A549 (cell line): ENCODE data around the gene EVX1.

ENCODE experiments used
- BHLHE40 ChIP-seq: IDR thresholded peaks from 2 replicates; pipeline ENCODE4 v1.6.1; 2012; ENCODE audit warnings: low read depth, low read length, inconsistent platforms
- POLR2A ChIP-seq: IDR thresholded peaks from 2 replicates; pipeline ENCODE4 v1.6.1; 2012; ENCODE audit warnings: mild to moderate bottlenecking, low read length
- RCOR1 ChIP-seq: fragments of 150-350 bp; IDR thresholded peaks from 2 replicates; pipeline ENCODE4 v1.6.1; 2014; ENCODE audit warnings: antibody characterized with exemption, low read length, low read depth
- RFX5 ChIP-seq: fragments of 450-650 bp; IDR thresholded peaks from 2 replicates; pipeline ENCODE4 v1.7.1; 2014; ENCODE audit warnings: antibody characterized with exemption, mild to moderate bottlenecking, moderate library complexity
- ZC3H11A ChIP-seq: fragments of 450-650 bp; IDR thresholded peaks from 2 replicates; pipeline ENCODE4 v1.6.1; 2014; ENCODE audit warnings: antibody characterized with exemption, mild to moderate bottlenecking
- TF ChIP-seq, protein P1 (sequence below): fragments of >200 bp; sonication (Bioruptor Twin); formaldehyde crosslinking; IDR thresholded peaks from 3 replicates; pipeline ENCODE4 v1.5.1; 2016
- TF ChIP-seq, protein P2 (sequence below): fragments of 250-450 bp; sonication (Bioruptor Pico); IDR thresholded peaks from 2 replicates; pipeline ENCODE4 v1.5.0; 2021; ENCODE audit warnings: mild to moderate bottlenecking, moderate library complexity, borderline replicate concordance

DNA sequence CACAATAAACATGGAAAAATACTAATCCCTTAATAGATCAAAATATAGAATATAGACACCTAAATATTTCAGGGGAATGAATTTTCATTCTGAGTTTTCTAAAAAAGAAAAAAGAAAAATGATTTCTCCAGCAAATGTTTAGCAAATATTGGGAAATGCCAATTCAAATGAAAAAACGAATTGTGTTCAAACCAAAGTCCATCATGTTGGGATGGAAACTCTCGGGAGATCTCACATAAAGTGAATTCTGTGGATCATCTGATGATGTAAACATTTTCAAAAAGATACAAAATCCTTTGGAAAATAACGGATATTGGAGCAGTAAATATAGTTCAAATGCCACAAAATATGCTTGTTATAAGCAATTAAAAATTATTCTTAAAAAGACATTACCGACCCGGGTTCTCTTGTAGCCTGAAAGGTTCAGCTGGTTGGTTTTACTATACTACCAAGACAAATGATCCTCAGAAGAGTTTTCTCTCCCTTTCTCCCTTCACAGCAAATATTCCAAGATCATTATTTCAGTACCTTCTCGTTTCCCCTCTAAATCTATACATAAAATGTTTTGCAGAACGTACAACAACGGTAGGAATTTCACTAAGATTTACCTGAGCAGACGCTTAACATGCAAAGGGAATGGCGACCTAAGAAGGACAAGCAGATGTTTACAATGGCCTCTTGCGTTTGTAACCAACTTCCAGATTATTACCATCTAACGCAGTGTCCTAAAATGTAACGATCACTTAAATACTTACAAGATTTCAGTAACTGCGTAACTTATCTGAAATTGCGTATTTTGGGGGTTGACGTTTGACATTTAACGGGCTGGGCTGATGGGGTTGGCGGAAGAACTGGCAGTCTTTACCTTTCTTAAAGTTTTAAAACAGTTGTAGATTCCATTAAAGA, 45.2 kb upstream of the EVX1 start:
- TF ChIP-seq, protein P1, sequence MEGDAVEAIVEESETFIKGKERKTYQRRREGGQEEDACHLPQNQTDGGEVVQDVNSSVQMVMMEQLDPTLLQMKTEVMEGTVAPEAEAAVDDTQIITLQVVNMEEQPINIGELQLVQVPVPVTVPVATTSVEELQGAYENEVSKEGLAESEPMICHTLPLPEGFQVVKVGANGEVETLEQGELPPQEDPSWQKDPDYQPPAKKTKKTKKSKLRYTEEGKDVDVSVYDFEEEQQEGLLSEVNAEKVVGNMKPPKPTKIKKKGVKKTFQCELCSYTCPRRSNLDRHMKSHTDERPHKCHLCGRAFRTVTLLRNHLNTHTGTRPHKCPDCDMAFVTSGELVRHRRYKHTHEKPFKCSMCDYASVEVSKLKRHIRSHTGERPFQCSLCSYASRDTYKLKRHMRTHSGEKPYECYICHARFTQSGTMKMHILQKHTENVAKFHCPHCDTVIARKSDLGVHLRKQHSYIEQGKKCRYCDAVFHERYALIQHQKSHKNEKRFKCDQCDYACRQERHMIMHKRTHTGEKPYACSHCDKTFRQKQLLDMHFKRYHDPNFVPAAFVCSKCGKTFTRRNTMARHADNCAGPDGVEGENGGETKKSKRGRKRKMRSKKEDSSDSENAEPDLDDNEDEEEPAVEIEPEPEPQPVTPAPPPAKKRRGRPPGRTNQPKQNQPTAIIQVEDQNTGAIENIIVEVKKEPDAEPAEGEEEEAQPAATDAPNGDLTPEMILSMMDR: no peak
- no peak for TF ChIP-seq ZC3H11A
- no peak for TF ChIP-seq RFX5
- no peak for TF ChIP-seq RCOR1
- TF ChIP-seq BHLHE40: no peak
- TF ChIP-seq, protein P2, sequence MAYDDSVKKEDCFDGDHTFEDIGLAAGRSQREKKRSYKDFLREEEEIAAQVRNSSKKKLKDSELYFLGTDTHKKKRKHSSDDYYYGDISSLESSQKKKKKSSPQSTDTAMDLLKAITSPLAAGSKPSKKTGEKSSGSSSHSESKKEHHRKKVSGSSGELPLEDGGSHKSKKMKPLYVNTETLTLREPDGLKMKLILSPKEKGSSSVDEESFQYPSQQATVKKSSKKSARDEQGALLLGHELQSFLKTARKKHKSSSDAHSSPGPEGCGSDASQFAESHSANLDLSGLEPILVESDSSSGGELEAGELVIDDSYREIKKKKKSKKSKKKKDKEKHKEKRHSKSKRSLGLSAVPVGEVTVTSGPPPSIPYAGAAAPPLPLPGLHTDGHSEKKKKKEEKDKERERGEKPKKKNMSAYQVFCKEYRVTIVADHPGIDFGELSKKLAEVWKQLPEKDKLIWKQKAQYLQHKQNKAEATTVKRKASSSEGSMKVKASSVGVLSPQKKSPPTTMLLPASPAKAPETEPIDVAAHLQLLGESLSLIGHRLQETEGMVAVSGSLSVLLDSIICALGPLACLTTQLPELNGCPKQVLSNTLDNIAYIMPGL (CRISPR knock-in tag): no peak
- TF ChIP-seq POLR2A: no peak
